ENCODE results near the gene RAB40C. TPM values are rescaled to one million over a fixed set of nuclear protein-coding genes. Genes with fewer than 3 reads are reported as not detected.

The RAB40C gene
- total and polyA plus RNA-seq, 4 donors: 25.1 to 58.9 (median 43.9) TPM

DNA sequence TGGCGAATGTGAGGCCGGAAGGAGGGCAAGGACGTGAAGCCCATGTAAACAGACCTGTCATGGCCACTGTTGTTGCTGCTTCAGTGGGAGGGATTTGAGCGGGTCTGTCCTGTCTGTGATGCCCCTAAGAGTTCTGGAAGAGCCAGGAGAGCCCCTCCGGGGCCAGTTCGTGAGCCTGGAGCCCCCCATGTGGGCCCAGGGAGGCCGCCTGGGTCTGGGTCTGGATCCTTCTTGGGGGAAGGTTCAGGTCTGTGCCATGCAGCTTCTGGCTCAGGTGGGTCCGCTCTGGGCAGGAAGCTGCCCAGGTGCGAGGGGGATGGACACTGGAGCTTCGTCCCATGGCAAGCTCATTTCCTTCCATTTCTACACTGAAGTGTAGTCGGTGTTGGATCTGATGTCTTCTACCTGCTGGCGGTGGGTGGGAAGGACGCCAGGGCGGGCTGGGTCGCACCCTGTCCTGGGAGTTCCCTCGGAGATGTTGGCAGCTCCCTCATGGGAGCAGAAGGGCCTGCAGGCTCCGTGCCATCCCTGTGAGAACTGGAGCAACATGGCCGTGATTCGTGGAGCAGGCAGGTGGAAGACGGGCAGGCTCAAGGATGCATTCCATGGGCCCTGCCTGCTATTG, 29.7 kb downstream of the RAB40C start:
- Histone ChIP-seq H3K27ac (ENCODE audit: low read depth in 1 of 2, low read length in 1 of 2) (no peak overlapping the region), H3K9me3 (ENCODE audit: control insufficient read depth in 4 of 4, insufficient read depth in 3 of 4, low read length in 3 of 4) (peaks cover 0 to 1% (median 0%) of the 10 kb centered on the region in 4 donors), H3K4me3 (no peak overlapping the region), H3K9ac (ENCODE audit: insufficient read depth in 1 of 2, low read length in 2 of 2) (no peak overlapping the region), H3K27me3 (ENCODE audit: control insufficient read depth in 3 of 3, insufficient read depth in 3 of 3, low read length in 2 of 3) (no peaks in the 10 kb centered on the region), H3K36me3 (ENCODE audit: control insufficient read depth in 4 of 4, insufficient read depth in 4 of 4, low read length in 4 of 4) (peaks cover 0 to 6% (median 0%) of the 10 kb centered on the region in 4 donors), H3K4me1 (ENCODE audit: control insufficient read depth in 5 of 5, insufficient read depth in 5 of 5, low read length in 5 of 5) (peaks cover 0 to 9% (median 8%) of the 10 kb centered on the region in 5 donors)
- ATAC-seq (ENCODE audit: insufficient read depth, low FRiP score): no peak
- WGBS, 2 donors: 89 to 93% methylated on average over 20 of the region's 20 CpGs
- no peak for DNase-seq
- TF ChIP-seq CTCF (IDR thresholded peaks at IDR 0.05; ENCODE audit: control extremely low read depth, extremely low read depth): no peak

GRCh38 chr16:620700-621525, 31.0 kb downstream of the RAB40C start:
- Histone ChIP-seq H3K36me3 (ENCODE audit: control insufficient read depth in 4 of 4, insufficient read depth in 4 of 4, low read length in 4 of 4) (peaks cover 0 to 11% (median 2%) of the 10 kb centered on the region in 4 donors), H3K9me3 (ENCODE audit: control insufficient read depth in 4 of 4, insufficient read depth in 3 of 4, low read length in 3 of 4) (no peaks in the 10 kb centered on the region), H3K27me3 (ENCODE audit: control insufficient read depth in 3 of 3, insufficient read depth in 3 of 3, low read length in 2 of 3) (no peaks in the 10 kb centered on the region), H3K4me3 (no peak overlapping the region), H3K27ac (ENCODE audit: low read depth in 1 of 2, low read length in 1 of 2) (peak overlapping the region in 1 of 2 donors; percentile 7), H3K4me1 (ENCODE audit: control insufficient read depth in 5 of 5, insufficient read depth in 5 of 5, low read length in 5 of 5) (peaks cover 0 to 9% (median 7%) of the 10 kb centered on the region in 5 donors), H3K9ac (ENCODE audit: insufficient read depth in 1 of 2, low read length in 2 of 2) (no peak overlapping the region)
- WGBS, 2 donors: 90 to 92% methylated on average over 36 to 41 of the region's 41 CpGs
- TF ChIP-seq CTCF (IDR thresholded peaks at IDR 0.05; ENCODE audit: control extremely low read depth, extremely low read depth): no peak
- DNase-seq (no peak), ATAC-seq (ENCODE audit: insufficient read depth, low FRiP score) (no peak)

- WGBS, 2 donors: 74 to 82% methylated on average over 21 of the region's 21 CpGs
- no peaks in the 10 kb centered on the region for H3K27me3 ChIP-seq (ENCODE audit: control insufficient read depth in 3 of 3, insufficient read depth in 3 of 3, low read length in 2 of 3)
- DNase-seq (no peak), ATAC-seq (ENCODE audit: insufficient read depth, low FRiP score) (no peak)
- no peaks in the 10 kb centered on the region for H3K9me3 ChIP-seq (ENCODE audit: control insufficient read depth in 4 of 4, insufficient read depth in 3 of 4, low read length in 3 of 4)
- no peak for TF ChIP-seq CTCF (IDR thresholded peaks at IDR 0.05; ENCODE audit: control extremely low read depth, extremely low read depth)
- H3K4me3 ChIP-seq: no peak overlapping the region
- peaks cover 0 to 9% (median 7%) of the 10 kb centered on the region in 5 donors for H3K4me1 ChIP-seq (ENCODE audit: control insufficient read depth in 5 of 5, insufficient read depth in 5 of 5, low read length in 5 of 5)
- peak overlapping the region in 1 of 2 donors; percentile 7 for H3K27ac ChIP-seq (ENCODE audit: low read depth in 1 of 2, low read length in 1 of 2)
- H3K36me3 ChIP-seq (ENCODE audit: control insufficient read depth in 4 of 4, insufficient read depth in 4 of 4, low read length in 4 of 4): peaks cover 0 to 16% (median 3%) of the 10 kb centered on the region in 4 donors
- H3K9ac ChIP-seq (ENCODE audit: insufficient read depth in 1 of 2, low read length in 2 of 2): no peak overlapping the region
These were observed 31.8 kb downstream of the RAB40C start for GRCh38 chr16:621526-622105.

Measured in lung (tissue), 12 donors.